Mesendoderm (in vitro differentiated cells): ENCODE results near the gene MAN1A2.
A peak's percentile ranks its signal among the peaks of the same experiment; 100 is the strongest.

ENCODE experiments used
- DNase-seq: peaks from one replicate; pipeline ENCODE4 v3.0.0; 2013
- H2AK5ac ChIP-seq: 2 replicates; pipeline ENCODE4 v1.6.1; 2013; ENCODE audit warnings: low read length, inconsistent platforms
- H2BK120ac ChIP-seq: 2 replicates; pipeline ENCODE4 v1.6.1; 2013; ENCODE audit warnings: low read depth, mild to moderate bottlenecking, low read length, moderate library complexity, mixed read lengths
- H2BK15ac ChIP-seq: replicated peaks from 2 replicates; pipeline ENCODE4 v1.6.1; 2013; ENCODE audit warnings: low read depth, mild to moderate bottlenecking, moderate library complexity
- H2BK5ac ChIP-seq: 2 replicates; pipeline ENCODE4 v1.6.1; 2013; ENCODE audit warnings: low read length, inconsistent platforms
- H3K18ac ChIP-seq: 2 replicates; pipeline ENCODE4 v1.6.1; 2013; ENCODE audit warnings: mild to moderate bottlenecking, low read length, mixed read lengths
- H3K23ac ChIP-seq: one replicate; pipeline ENCODE4 v1.6.1; 2013; ENCODE audit warnings: low read length
- H3K27ac ChIP-seq: 2 replicates; pipeline ENCODE4 v1.5.1; 2013; ENCODE audit warnings: low read depth, mild to moderate bottlenecking, inconsistent platforms, low read length, moderate library complexity
- H3K27me3 ChIP-seq: 2 replicates; pipeline ENCODE4 v1.6.1; 2013; ENCODE audit warnings: low read length, control low read depth, mild to moderate bottlenecking, inconsistent platforms; ENCODE audit not compliant: insufficient read depth, poor library complexity
- H3K36me3 ChIP-seq: 2 replicates; pipeline ENCODE4 v1.6.1; 2013; ENCODE audit warnings: low read length, inconsistent platforms; ENCODE audit not compliant: control insufficient read depth, insufficient read depth
- H3K4ac ChIP-seq: one replicate; pipeline ENCODE4 v1.6.1; 2013; ENCODE audit warnings: low read depth, mild to moderate bottlenecking, low read length, moderate library complexity
- H3K4me1 ChIP-seq: 2 replicates; pipeline ENCODE4 v1.6.1; 2013; ENCODE audit warnings: low read depth, low read length, inconsistent platforms; ENCODE audit not compliant: control insufficient read depth
- H3K4me2 ChIP-seq: 2 replicates; pipeline ENCODE4 v1.6.1; 2013; ENCODE audit warnings: low read length
- H3K4me3 ChIP-seq: 2 replicates; pipeline ENCODE4 v1.5.1; 2013; ENCODE audit warnings: mild to moderate bottlenecking, low read length
- H3K56ac ChIP-seq: one replicate; pipeline ENCODE4 v1.6.1; 2013; ENCODE audit warnings: low read length
- H3K79me1 ChIP-seq: 2 replicates; pipeline ENCODE4 v1.6.1; 2013; ENCODE audit warnings: low read length, inconsistent platforms
- H3K79me2 ChIP-seq: 2 replicates; pipeline ENCODE4 v1.6.1; 2013; ENCODE audit warnings: mild to moderate bottlenecking, low read length; ENCODE audit not compliant: control insufficient read depth, insufficient read depth
- H3K9ac ChIP-seq: 2 replicates; pipeline ENCODE4 v1.6.1; 2013; ENCODE audit warnings: low read length, inconsistent platforms
- H4K5ac ChIP-seq: one replicate; pipeline ENCODE4 v1.6.1; 2013; ENCODE audit warnings: low read length
- H4K8ac ChIP-seq: one replicate; pipeline ENCODE4 v1.6.1; 2013; ENCODE audit warnings: low read depth, mild to moderate bottlenecking, control low read depth, low read length, moderate library complexity
- WGBS: extraction: QIAGEN DNeasy Blood & Tissue Kit; methylation state at CpG from one replicate; pipeline ENCODE4 v1.1.7; 2013; ENCODE audit warnings: low lambda C conversion rate, missing lambda C conversion rate; ENCODE audit not compliant: insufficient coverage; ENCODE audit errors: extremely low coverage; 5-methylcytosine and 5-hydroxymethylcytosine counted together

The MAN1A2 gene

DNA sequence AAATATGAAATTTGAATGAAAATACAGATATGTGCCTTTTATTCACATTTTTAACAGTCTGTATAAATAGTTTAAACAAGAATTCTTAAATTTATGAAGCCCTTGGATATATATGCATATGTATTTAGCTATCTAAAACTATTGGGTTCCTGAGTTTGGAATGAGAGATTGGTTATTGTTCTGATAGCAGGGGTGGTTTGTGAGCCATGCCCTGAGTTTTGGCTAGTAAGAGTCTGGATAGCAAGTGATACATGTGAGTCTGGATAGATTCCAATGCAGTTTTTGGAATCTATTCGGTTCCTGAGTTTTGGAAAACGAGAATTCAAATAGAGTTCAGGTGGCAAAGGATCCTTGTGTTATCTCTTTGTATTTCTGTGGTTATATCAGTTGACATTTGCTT lies 2.8 kb downstream of the MAN1A2 start:
- WGBS, result no CpG with 5 or more reads among the region's 2 CpGs

DNA sequence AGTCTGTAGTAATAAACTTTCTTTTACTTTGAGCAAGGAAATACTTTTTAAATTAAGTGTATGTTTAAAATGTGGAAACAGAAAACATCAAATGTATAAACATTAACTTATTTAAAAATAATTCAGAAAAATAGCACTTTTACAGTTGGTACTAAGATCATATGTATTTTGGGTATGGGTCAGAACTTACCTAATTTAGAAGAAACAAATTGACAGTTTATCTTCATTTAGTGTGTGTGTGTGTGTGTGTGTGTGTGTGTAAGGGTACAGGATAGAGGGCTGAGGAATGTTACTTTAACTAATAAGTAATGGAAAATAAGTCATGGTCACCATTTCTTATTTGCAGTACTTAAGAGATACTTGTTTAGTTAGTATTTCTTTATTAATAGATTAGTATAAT lies 3.3 kb downstream of the MAN1A2 start:
- H3K4me3 ChIP-seq, result no peak overlapping the region
- H3K4ac ChIP-seq, result no peak overlapping the region
- H2BK5ac ChIP-seq, result no peak overlapping the region
- H2AK5ac ChIP-seq, result no peak overlapping the region
- H3K18ac ChIP-seq, result no peak overlapping the region
- H3K4me1 ChIP-seq, result peaks cover 7% of the 10 kb centered on the region
- peaks cover 13% of the 10 kb centered on the region for H3K79me2 ChIP-seq
- no peak overlapping the region for H3K27ac ChIP-seq
- no peak overlapping the region for H3K9ac ChIP-seq
- no peak overlapping the region for H3K56ac ChIP-seq
- no peak overlapping the region for H3K23ac ChIP-seq
- H3K4me2 ChIP-seq, result no peak overlapping the region
- H3K79me1 ChIP-seq, result peaks cover 7% of the 10 kb centered on the region
- no peaks in the 10 kb centered on the region for H3K36me3 ChIP-seq
- H3K27me3 ChIP-seq, result no peaks in the 10 kb centered on the region
- no peak for DNase-seq
- no peak overlapping the region for H2BK120ac ChIP-seq
- no peak overlapping the region for H4K5ac ChIP-seq
- H2BK15ac ChIP-seq, result no peak overlapping the region
- H4K8ac ChIP-seq, result no peak overlapping the region

More for the DNA sequence above, 2.8 kb downstream of the MAN1A2 start:
- no peak overlapping the region for H3K23ac ChIP-seq
- H3K4ac ChIP-seq, result no peak overlapping the region
- H3K27me3 ChIP-seq, result no peaks in the 10 kb centered on the region
- H4K8ac ChIP-seq, result no peak overlapping the region
- H2BK120ac ChIP-seq, result no peak overlapping the region
- no peaks in the 10 kb centered on the region for H3K36me3 ChIP-seq
- no peak for DNase-seq
- no peak overlapping the region for H3K18ac ChIP-seq
- no peak overlapping the region for H3K27ac ChIP-seq
- peaks cover 7% of the 10 kb centered on the region for H3K4me1 ChIP-seq
- no peak overlapping the region for H3K9ac ChIP-seq
- peaks cover 7% of the 10 kb centered on the region for H3K79me1 ChIP-seq
- no peak overlapping the region for H2BK5ac ChIP-seq
- H3K56ac ChIP-seq, result no peak overlapping the region
- H3K4me3 ChIP-seq, result no peak overlapping the region
- H2AK5ac ChIP-seq, result no peak overlapping the region
- H2BK15ac ChIP-seq, result no peak overlapping the region
- H3K79me2 ChIP-seq, result peaks cover 13% of the 10 kb centered on the region
- no peak overlapping the region for H4K5ac ChIP-seq
- H3K4me2 ChIP-seq, result no peak overlapping the region

DNA sequence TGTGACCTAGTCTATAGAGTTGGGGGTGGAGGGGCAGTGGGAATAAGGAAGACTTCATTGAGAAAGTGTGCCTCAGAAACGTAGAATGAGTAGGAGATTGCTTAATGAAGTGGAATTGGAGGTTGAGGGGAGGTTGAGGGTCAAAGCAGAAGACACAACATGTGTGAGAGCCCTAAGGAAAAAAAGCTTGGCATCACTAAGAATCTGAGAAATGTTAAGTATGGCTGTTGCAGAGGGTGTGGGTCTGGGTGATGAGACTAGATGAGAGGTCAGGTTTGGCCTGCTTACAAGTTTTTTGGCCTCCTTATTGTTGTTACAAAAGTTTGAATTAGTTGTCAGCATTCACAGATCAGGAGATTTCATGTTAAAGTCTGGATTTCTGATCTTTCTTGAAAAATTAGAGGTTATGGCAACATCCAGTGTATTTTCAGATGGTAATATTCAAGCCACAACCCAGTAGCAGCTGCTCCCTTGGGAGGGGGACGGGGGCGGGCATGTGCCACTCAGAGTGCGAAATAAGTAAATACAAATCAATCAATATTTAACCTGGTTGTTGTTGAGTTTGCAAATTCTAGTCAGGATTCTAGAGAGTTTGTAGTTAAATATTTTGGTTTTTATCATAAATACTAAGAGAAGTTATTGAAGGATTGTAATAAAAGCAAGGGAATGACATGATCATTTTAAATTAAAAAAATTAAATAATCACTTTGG lies 4.3 kb downstream of the MAN1A2 start:
- H3K9ac ChIP-seq, result no peak overlapping the region
- H4K8ac ChIP-seq, result no peak overlapping the region
- no peak overlapping the region for H2AK5ac ChIP-seq
- no peak overlapping the region for H3K4me3 ChIP-seq
- H3K18ac ChIP-seq, result no peak overlapping the region
- no peak overlapping the region for H3K56ac ChIP-seq
- no peak overlapping the region for H2BK120ac ChIP-seq
- no peak overlapping the region for H3K4me2 ChIP-seq
- H3K23ac ChIP-seq, result no peak overlapping the region
- H2BK5ac ChIP-seq, result no peak overlapping the region
- no peak overlapping the region for H3K27ac ChIP-seq
- no peaks in the 10 kb centered on the region for H3K36me3 ChIP-seq
- WGBS, result no CpG with 5 or more reads among the region's 4 CpGs
- H3K79me1 ChIP-seq, result peaks cover 9% of the 10 kb centered on the region
- DNase-seq, result peak; percentile 79
- no peaks in the 10 kb centered on the region for H3K27me3 ChIP-seq
- no peak overlapping the region for H4K5ac ChIP-seq
- peaks cover 13% of the 10 kb centered on the region for H3K79me2 ChIP-seq
- no peak overlapping the region for H2BK15ac ChIP-seq
- no peak overlapping the region for H3K4ac ChIP-seq
- peaks cover 4% of the 10 kb centered on the region for H3K4me1 ChIP-seq

GRCh38 chr1:117372863-117373412 lies 5.7 kb downstream of the MAN1A2 start:
- no peak overlapping the region for H3K18ac ChIP-seq
- no peak overlapping the region for H2AK5ac ChIP-seq
- H2BK15ac ChIP-seq, result no peak overlapping the region
- no CpG with 5 or more reads among the region's 5 CpGs for WGBS
- no peak for DNase-seq
- H3K4ac ChIP-seq, result no peak overlapping the region
- no peak overlapping the region for H3K4me3 ChIP-seq
- no peak overlapping the region for H2BK120ac ChIP-seq
- H2BK5ac ChIP-seq, result no peak overlapping the region
- H3K9ac ChIP-seq, result no peak overlapping the region
- no peak overlapping the region for H3K56ac ChIP-seq
- H3K79me2 ChIP-seq, result peaks cover 11% of the 10 kb centered on the region
- no peak overlapping the region for H4K8ac ChIP-seq
- H3K23ac ChIP-seq, result no peak overlapping the region
- H3K36me3 ChIP-seq, result no peaks in the 10 kb centered on the region
- peaks cover 7% of the 10 kb centered on the region for H3K79me1 ChIP-seq
- no peaks in the 10 kb centered on the region for H3K27me3 ChIP-seq
- peaks cover 4% of the 10 kb centered on the region for H3K4me1 ChIP-seq
- no peak overlapping the region for H3K27ac ChIP-seq
- H4K5ac ChIP-seq, result no peak overlapping the region
- no peak overlapping the region for H3K4me2 ChIP-seq

DNA sequence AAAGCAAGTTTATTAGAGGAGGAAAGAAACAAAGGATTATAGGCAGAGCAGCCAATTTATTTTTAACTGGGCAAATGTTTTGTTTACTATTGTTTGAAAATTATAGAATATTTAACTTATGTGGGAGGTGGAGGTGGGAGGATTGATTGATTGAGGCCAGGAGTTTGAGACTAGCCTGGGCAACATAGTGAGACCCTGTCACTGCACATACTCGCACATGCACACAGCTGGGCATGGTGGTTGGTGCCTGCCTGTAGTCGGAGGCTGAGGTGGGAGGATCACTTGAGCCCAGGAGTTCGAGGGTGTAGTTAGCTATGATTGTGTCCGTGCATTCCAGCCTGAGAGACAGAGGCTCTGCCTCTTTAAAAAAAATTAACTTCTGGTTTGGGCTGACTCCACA lies 6.7 kb downstream of the MAN1A2 start:
- peaks cover 4% of the 10 kb centered on the region for H3K4me1 ChIP-seq
- no peak overlapping the region for H3K4me2 ChIP-seq
- H3K18ac ChIP-seq, result no peak overlapping the region
- H3K36me3 ChIP-seq, result no peaks in the 10 kb centered on the region
- H3K56ac ChIP-seq, result no peak overlapping the region
- no peak overlapping the region for H2BK120ac ChIP-seq
- no peak overlapping the region for H3K4me3 ChIP-seq
- peaks cover 7% of the 10 kb centered on the region for H3K79me1 ChIP-seq
- DNase-seq, result no peak
- H2BK5ac ChIP-seq, result no peak overlapping the region
- H3K27ac ChIP-seq, result no peak overlapping the region
- no peaks in the 10 kb centered on the region for H3K27me3 ChIP-seq
- no peak overlapping the region for H4K5ac ChIP-seq
- no peak overlapping the region for H3K4ac ChIP-seq
- no peak overlapping the region for H3K9ac ChIP-seq
- no peak overlapping the region for H2BK15ac ChIP-seq
- WGBS, result no CpG with 5 or more reads among the region's 4 CpGs
- H2AK5ac ChIP-seq, result no peak overlapping the region
- H4K8ac ChIP-seq, result no peak overlapping the region
- H3K79me2 ChIP-seq, result peaks cover 9% of the 10 kb centered on the region
- H3K23ac ChIP-seq, result no peak overlapping the region

GRCh38 chr1:117375327-117375726 lies 8.1 kb downstream of the MAN1A2 start:
- Histone ChIP-seq H4K8ac (no peak overlapping the region), H2BK5ac (no peak overlapping the region), H2BK120ac (no peak overlapping the region), H3K27me3 (no peaks in the 10 kb centered on the region), H3K4ac (no peak overlapping the region), H3K79me2 (peaks cover 6% of the 10 kb centered on the region), H3K4me2 (no peak overlapping the region), H3K36me3 (no peaks in the 10 kb centered on the region), H3K23ac (no peak overlapping the region), H3K56ac (no peak overlapping the region), H3K4me3 (no peak overlapping the region), H4K5ac (no peak overlapping the region), H2BK15ac (no peak overlapping the region), H2AK5ac (no peak overlapping the region), H3K79me1 (peaks cover 7% of the 10 kb centered on the region), H3K27ac (no peak overlapping the region), H3K18ac (no peak overlapping the region), H3K4me1 (peaks cover 4% of the 10 kb centered on the region), H3K9ac (no peak overlapping the region)
- no CpG with 5 or more reads among the region's 1 CpG for WGBS
- DNase-seq, result no peak
